Tibial artery (tissue), 4 donors: ENCODE data around the gene CNNM3.

Experiments
- DNase-seq, 2 donors: peaks; one replicate each; pipeline ENCODE4 v3.0.0-alpha.2; 2019
- H3K27ac ChIP-seq, 2 donors: fragments of 200-600 bp; sonication (generic) in 1 of 2; 1 replicate in 1 of 2; 2 replicates in 1 of 2; pipeline ENCODE4 v1.5.1; 2018 to 2019; ENCODE audit warnings: mild to moderate bottlenecking in 1 of 2
- H3K27me3 ChIP-seq, 2 donors: fragments of 200-600 bp; sonication (generic) in 1 of 2; one replicate each; pipeline versions ENCODE4 v1.5.1 to v1.6.0; 2016 to 2019
- H3K36me3 ChIP-seq, 3 donors: fragments of 200-600 bp; sonication (generic) in 2 of 3; one replicate each; pipeline ENCODE4 v1.5.1; 2016 to 2019; ENCODE audit warnings: mild to moderate bottlenecking in 2 of 3
- H3K4me1 ChIP-seq, 4 donors: fragments of 200-600 bp; sonication (generic) in 2 of 4; 1 replicate in 3 of 4; 2 replicates in 1 of 4; pipeline ENCODE4 v1.5.1; 2016 to 2019
- H3K4me3 ChIP-seq, 2 donors: fragments of 200-600 bp; sonication (generic) in 1 of 2; 1 replicate in 1 of 2; 2 replicates in 1 of 2; pipeline ENCODE4 v1.5.1; 2018 to 2019; ENCODE audit warnings: mild to moderate bottlenecking in 2 of 2
- H3K9me3 ChIP-seq, 3 donors: fragments of 200-600 bp; sonication (generic) in 1 of 3; one replicate each; pipeline ENCODE4 v1.5.1; 2016 to 2019
- CTCF ChIP-seq, 2 experiments: fragments of 200-600 bp in 1 of 2; fragments of 450-650 bp in 1 of 2; IDR thresholded peaks; one replicate each; pipeline ENCODE4 v1.5.1; 2017 to 2019; ENCODE audit warnings: antibody characterized with exemption in 2 of 2, mild to moderate bottlenecking in 1 of 2, moderate library complexity in 1 of 2
- intact Hi-C: fragments of 100-400 bp; cut with DNase I; formaldehyde crosslinking; loops from one replicate; pipeline ENCODE4 v1.15.0; 2023; ENCODE audit warnings: low total_unique reads

CNNM3 gene

GRCh38 chr2:96771796-96772618, 44.1 kb upstream of the CNNM3 start:
- H3K36me3 ChIP-seq: peaks cover 0 to 7% (median 0%) of the 10 kb centered on the region in 3 donors
- intact Hi-C loops: no loop called here
- DNase-seq: no peak

GRCh38 chr2:96772903-96773671, 43.0 kb upstream of the CNNM3 start:
- no peak for DNase-seq
- no peaks in the 10 kb centered on the region for H3K9me3 ChIP-seq
- peaks cover 0 to 24% (median 0%) of the 10 kb centered on the region in 4 donors for H3K4me1 ChIP-seq
- H3K27me3 ChIP-seq: no peaks in the 10 kb centered on the region
- no peak for TF ChIP-seq CTCF (IDR thresholded peaks at IDR 0.05)
- intact Hi-C loops: no loop called here
- H3K4me3 ChIP-seq: no peak overlapping the region
- no peak overlapping the region for H3K27ac ChIP-seq
- no peaks in the 10 kb centered on the region for H3K36me3 ChIP-seq

More at GRCh38 chr2:96771796-96772618, 44.1 kb upstream of the CNNM3 start:
- TF ChIP-seq CTCF (IDR thresholded peaks at IDR 0.05): no peak
- H3K4me3 ChIP-seq: no peak overlapping the region
- no peak overlapping the region for H3K27ac ChIP-seq
- no peaks in the 10 kb centered on the region for H3K9me3 ChIP-seq
- peaks cover 0 to 24% (median 0%) of the 10 kb centered on the region in 4 donors for H3K4me1 ChIP-seq
- no peaks in the 10 kb centered on the region for H3K27me3 ChIP-seq

GRCh38 chr2:96773922-96774321, 42.1 kb upstream of the CNNM3 start:
- peaks cover 0 to 24% (median 0%) of the 10 kb centered on the region in 4 donors for H3K4me1 ChIP-seq
- H3K27me3 ChIP-seq: no peaks in the 10 kb centered on the region
- TF ChIP-seq CTCF (IDR thresholded peaks at IDR 0.05): no peak
- H3K36me3 ChIP-seq: no peaks in the 10 kb centered on the region
- no peaks in the 10 kb centered on the region for H3K9me3 ChIP-seq
- intact Hi-C loops: no loop called here
- no peak overlapping the region for H3K27ac ChIP-seq
- no peak for DNase-seq
- no peak overlapping the region for H3K4me3 ChIP-seq

- Histone ChIP-seq H3K4me3 (no peak overlapping the region), H3K36me3 (no peaks in the 10 kb centered on the region), H3K9me3 (no peaks in the 10 kb centered on the region), H3K4me1 (peaks cover 0 to 18% (median 0%) of the 10 kb centered on the region in 4 donors), H3K27me3 (no peaks in the 10 kb centered on the region), H3K27ac (no peak overlapping the region)
- TF ChIP-seq CTCF (IDR thresholded peaks at IDR 0.05): no peak
- DNase-seq: no peak
- intact Hi-C loops: no loop called here
Observed at GRCh38 chr2:96775160-96775559, 40.9 kb upstream of the CNNM3 start.

- Histone ChIP-seq H3K27ac (no peak overlapping the region), H3K4me1 (peaks cover 0 to 13% (median 10%) of the 10 kb centered on the region in 4 donors), H3K9me3 (no peaks in the 10 kb centered on the region), H3K4me3 (no peak overlapping the region), H3K36me3 (no peaks in the 10 kb centered on the region), H3K27me3 (no peaks in the 10 kb centered on the region)
- intact Hi-C loops: no loop called here
- TF ChIP-seq CTCF (IDR thresholded peaks at IDR 0.05): no peak
- DNase-seq: no peak
Observed at GRCh38 chr2:96783388-96783787, 32.7 kb upstream of the CNNM3 start.
